K562 treated with DMSO at 1 percent for 4 hours (cell line): ENCODE data around the gene DTWD2. TPM values are rescaled to one million over a fixed set of nuclear protein-coding genes. Genes with fewer than 3 reads are reported as not detected.

Experiments used
- total RNA-seq: library from RNA; unstranded; fragments of 300-600 nt; gene quantifications from 2 replicates; pipeline ENCODE4 v1.2.3, GENCODE V29; 2022; ENCODE audit not compliant: insufficient read depth

Gene DTWD2, protein sequence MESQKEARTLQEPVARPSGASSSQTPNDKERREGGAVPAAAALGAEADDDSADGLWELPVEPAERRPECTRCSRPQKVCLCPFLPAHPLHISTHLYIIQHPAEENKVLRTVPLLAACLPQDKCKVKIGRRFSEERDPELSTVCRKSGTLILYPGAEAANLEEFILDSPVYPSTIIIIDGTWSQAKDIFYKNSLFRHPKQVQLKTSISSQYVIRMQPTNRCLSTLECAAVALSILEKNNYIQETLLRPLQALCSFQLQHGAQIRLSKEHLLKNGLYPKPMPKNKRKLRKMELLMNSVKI
- total RNA-seq: 7.0 and 8.1 TPM in 2 replicates

GRCh38 chr5:118987988-118988865 lies at the start of gene DTWD2:
Gene DTWD2, minus strand, starts transcription at chr5:118988547. Its CDS starts 36 bp downstream, at chr5:118988511.

Other genes starting within 250 kb of the DTWD2 start
- 15.0 and 31.2 TPM in 2 replicates for gene DMXL1, start 82.5 kb upstream of the DTWD2 start, total RNA-seq